D341Med (cell line): ENCODE data around the gene PPP1R26.
A peak's percentile ranks its signal among the peaks of the same experiment; 100 is the strongest.
"Not testable (repeated sequence)": the region's sequence is repeated elsewhere in the genome, so short reads cannot be mapped to it uniquely, and the experiment has no call there.

Experiments used
- DNase-seq: peaks from one replicate; pipeline ENCODE4 v3.0.0; 2012; ENCODE audit warnings: low spot score

The PPP1R26 gene

GRCh38 chr9:135522931-135523330 is 43.3 kb downstream of the PPP1R26 start:
- peak; percentile 18 for DNase-seq

GRCh38 chr9:135523521-135524129 is 44.0 kb downstream of the PPP1R26 start:
- DNase-seq = peak; percentile 18

GRCh38 chr9:135524130-135524861 is 44.7 kb downstream of the PPP1R26 start:
- DNase-seq = peak; percentile 10

DNA sequence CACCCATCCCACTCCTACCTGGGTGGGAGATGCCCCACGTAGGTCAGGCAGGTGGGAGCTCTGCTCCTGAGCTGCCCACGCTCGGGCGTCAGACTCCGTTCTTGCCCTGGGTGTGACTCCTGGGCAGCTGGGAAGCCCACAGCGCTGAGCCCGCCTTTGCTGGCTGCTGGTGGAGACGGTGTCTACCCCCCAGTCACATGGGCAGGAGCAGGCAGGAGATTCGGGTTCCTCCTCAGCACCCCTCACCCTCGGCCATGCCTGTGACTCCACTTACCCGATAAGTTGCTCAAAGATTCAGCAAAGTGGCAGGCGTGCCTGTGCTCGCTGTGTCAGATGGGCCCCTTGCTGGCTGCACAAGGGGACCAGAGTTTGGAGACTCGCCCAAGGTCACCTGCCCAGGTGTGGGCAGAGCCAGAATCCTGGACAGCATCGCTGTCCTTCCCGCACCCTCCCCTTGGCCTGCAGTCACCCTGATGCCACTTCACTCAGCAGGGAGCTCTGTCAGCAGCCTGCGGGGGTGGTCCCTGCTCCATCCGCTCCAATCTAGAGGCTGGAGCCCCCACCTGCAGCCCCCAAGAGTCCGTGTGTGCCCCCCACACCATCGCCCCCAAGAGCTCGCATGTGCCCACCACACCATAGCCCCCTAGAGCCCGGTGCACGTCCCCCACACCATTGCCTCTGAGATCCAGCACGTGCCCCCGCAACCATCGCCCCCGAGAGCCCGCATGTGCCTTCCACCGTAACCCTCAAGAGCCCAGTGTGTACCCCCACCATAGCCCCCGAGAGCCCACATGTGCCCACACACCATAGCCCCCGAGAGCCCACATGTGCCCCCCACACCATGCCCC is 45.9 kb downstream of the PPP1R26 start:
- peak; percentile 21 for DNase-seq

DNA sequence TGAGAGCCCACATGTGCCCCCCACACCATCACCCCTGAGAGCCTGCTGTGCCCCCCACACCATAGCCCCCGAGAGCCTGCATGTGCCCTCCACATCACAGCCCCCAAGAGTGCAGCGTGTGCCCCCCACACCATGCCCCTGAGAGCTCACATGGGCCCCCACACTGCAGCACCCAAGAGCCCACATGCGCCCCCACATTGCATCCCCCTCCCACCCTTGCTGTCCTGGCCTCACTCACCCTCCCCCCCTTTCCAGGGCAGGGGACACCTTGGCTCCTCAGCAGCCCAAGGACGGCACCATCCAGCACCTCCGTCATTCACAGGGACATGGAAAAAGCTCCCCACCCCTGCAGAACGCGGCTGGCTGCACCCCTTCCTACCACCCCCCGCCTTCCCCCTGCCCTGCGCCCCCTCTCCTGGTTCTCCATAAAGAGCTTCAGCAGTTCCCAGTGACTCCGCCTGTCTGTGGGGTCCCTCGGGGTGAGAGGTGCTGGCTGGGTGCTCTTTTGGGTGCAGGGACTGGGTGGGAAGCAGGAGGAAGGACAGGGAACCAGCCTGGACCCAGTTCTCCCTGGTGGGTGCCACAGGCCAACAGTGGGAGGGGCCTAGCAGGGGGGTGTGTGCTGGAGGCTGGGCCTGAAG is 46.6 kb downstream of the PPP1R26 start:
- DNase-seq = peak; percentile 13

DNA sequence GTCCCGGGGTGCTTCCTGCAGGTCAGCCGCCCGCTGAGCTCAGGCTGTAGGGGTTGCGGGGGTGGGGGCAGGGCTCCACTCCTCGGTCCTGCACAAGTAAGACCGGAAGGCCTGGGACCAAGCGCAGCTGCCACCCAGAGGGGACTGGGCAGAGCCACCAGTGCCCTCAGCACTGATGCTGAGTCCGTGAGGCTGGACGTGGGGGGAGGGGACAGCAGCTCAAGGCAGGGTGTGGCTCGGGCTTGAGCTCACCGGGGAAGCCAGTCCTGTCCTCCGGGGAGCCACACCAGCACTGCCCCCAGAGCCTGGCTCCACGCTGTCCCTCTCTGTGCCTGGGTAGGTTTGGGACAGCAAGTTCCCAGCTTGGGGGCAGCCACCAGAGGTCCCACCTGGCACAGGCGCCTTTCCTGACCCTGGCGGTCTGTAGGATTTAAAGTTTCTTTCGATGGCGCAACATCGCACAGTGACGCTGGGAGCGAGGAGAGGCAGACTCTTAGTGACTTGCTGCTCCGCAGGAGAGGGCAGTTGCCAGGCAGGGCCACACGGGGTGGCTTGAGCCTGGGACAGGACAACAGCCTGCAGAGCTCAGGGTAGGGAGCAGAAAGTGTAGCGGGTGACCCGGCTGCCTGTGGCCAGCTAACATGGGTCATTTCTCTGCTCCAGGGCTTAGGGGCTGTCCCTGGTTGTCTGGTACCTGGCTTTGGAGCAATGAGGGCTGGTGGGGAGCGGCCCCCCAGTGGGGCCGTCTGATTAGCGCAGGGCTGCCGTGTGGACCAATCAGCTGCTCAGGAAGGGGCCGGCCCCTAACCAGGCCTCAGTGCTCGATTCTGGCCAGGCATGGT is 47.4 kb downstream of the PPP1R26 start:
- DNase-seq = peak; percentile 26

DNA sequence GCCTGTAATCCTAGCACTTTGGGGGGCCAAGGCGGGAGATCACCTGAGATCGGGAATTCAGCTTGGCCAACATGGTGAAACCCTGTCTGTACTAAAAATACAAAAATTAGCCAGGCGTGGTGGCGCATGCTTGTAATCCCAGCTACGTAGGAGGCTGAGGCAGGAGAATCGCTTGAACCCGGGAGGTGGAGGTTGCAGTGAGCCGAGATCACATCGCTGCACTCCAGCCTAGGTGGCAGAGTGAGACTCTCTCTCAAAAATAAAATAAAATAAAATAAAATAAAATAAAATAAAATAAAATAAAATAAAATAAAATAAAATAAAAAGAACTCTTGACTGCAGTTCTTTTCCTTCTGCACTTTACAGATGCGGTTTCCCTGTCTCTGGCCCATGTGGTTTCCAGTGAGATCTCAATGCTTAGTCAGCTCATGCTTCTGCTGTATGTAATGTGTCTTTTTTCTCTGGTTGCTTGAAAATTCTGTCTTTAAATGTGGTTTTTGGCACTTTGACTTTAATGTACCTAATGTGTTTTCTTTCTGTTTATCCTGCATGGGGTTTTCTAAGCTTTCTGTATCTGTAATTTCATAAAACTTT is 49.4 kb downstream of the PPP1R26 start:
- not testable (repeated sequence) for DNase-seq

- no peak for DNase-seq
Measured at GRCh38 chr9:135530146-135530545, 50.6 kb downstream of the PPP1R26 start.

- no peak for DNase-seq
Measured at GRCh38 chr9:135531096-135531495, 51.5 kb downstream of the PPP1R26 start.

DNA sequence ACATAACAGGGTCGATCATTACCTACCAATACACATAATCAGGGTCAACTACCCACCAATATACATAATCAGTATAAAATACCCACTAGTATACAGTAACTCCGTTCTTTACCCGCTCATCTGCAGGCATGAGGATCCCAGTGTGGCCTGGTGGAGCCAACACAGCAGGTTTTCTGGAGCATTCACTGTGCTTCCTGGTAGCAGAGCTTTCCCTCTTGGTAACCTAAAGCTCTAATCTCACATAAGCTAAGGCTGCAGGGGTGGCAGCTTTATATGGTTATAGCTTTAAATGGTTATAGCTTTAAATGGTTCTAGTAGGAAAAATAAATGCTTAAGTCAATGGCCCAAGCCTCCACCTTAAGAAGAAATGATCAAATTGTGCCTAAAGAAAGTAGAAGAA is 53.5 kb downstream of the PPP1R26 start:
- DNase-seq = peak; percentile 33

DNA sequence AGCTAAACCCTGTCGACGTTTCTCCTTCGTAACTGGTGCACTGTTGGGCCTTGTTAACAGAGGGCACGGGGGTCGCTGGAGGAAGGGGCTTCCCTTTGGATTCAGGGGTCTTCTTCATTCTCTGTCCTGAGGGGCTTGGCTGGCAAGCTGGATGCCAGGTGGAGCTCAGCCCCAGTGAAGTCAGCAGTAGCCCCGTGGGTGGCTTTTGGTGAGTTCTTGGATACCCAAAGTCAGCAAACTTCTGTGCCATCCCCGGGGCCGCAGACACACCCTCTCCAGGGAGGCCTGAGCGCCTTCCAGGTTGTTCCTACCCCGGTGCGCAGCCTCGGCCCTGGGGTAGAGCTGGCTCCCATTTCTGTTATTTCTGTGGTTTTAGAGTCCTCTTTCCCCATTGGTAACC is 54.1 kb downstream of the PPP1R26 start:
- DNase-seq = no peak

DNA sequence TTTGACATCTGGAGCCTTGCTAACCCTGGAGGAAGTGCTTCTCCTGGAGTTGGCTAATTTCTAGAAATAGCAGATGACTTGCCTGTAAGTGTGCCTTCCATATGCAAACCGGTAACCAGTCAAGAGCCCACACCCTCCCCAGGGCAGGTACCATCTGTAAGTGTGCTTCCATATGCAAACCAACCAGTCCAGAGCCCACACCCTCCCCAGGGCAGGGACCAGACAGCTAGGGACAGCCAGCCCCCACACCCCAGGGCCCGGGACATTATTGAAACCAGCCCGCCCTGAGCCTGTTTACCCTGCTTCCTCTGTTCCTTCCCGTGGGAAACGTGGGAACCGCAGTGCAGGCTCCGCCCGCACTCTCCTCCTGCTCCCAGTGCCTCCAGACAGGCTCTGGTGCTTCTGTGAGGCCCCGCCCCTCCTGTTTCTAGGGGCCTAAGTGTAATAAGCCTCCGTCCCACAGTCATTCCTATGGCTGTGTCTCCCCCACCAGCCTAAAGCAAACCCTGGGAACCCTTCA is 54.7 kb downstream of the PPP1R26 start:
- not testable (repeated sequence) for DNase-seq

GRCh38 chr9:135534826-135535225 is 55.2 kb downstream of the PPP1R26 start:
- not testable (repeated sequence) for DNase-seq

- DNase-seq = not testable (repeated sequence)
Measured at GRCh38 chr9:135535631-135536030, 56.0 kb downstream of the PPP1R26 start.

DNA sequence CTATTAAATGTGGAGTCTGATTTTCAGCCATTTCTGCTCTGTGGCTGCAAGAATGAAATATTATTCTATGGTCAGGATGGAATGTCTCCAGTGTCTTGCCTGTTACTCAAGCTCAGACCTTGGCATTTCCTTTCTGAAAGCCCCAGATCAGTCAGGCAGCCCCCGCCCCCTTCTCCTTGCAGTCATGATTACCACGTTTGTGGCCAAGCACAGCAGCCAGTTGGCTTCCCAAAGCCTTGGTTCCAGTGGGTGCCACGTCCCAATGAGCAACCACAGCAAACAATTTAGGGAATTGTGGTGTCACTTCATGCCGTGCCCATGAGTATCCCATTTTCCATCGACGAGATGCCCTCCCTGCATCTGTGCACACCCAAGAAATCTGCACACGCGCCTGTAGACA is 56.6 kb downstream of the PPP1R26 start:
- no peak for DNase-seq
